Measurements from ENCODE around the gene PHF13. TPM values are rescaled to one million over a fixed set of nuclear protein-coding genes. Genes with fewer than 3 reads are reported as not detected.

Gene PHF13
- total and polyA plus RNA-seq, 2 of the 4 experiments (the other 2 are of a cell fraction) = 7.3 to 9.8 TPM

DNA sequence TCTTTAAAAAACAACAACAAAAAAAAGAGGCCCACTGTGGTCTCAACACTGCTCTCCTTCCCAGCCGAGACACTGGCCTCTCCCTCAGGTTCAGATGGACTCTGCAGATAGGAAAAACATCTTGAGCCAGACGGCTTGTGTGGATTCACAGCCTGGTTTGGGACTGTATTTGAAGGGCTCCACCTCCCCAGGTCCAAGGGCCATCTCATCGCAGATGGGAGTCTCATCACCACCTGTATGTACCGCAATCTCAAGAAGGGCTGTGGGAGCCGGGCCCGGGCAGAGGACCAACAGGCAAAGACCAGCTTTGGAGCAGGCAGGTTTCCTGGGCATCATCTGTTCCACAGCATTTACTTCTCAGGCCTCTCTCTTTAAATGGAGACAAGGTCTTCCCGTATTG lies 23.5 kb upstream of the PHF13 start:
- no peak overlapping the region for H2BK5ac ChIP-seq (ENCODE audit: low read depth, low read length, poor library complexity, severe bottlenecking)
- no peak overlapping the region for H4K5ac ChIP-seq (ENCODE audit: low read depth, low read length)
- no peaks in the 10 kb centered on the region for H3K4me1 ChIP-seq (ENCODE audit: control insufficient read depth, insufficient read depth, low read length)
- no peak overlapping the region for H2BK20ac ChIP-seq (ENCODE audit: low read depth, low read length)
- H3K36me3 ChIP-seq (ENCODE audit: control insufficient read depth, insufficient read depth, low read length) = peaks cover 73% of the 10 kb centered on the region
- dilution Hi-C loops (cut with HindIII; ENCODE audit: low sequenced_read_pairs, unreplicated experiment) = no loop called here
- H2AFZ ChIP-seq (replicated peaks; ENCODE audit: low read length, poor library complexity) = no peak overlapping the region
- TF ChIP-seq, protein P1, sequence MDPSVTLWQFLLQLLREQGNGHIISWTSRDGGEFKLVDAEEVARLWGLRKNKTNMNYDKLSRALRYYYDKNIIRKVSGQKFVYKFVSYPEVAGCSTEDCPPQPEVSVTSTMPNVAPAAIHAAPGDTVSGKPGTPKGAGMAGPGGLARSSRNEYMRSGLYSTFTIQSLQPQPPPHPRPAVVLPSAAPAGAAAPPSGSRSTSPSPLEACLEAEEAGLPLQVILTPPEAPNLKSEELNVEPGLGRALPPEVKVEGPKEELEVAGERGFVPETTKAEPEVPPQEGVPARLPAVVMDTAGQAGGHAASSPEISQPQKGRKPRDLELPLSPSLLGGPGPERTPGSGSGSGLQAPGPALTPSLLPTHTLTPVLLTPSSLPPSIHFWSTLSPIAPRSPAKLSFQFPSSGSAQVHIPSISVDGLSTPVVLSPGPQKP (IDR thresholded peaks at IDR 0.05; ENCODE audit: borderline replicate concordance, low read depth, low read length) = no peak
- TF ChIP-seq RCOR1 (IDR thresholded peaks at IDR 0.05; ENCODE audit: insufficient replicate concordance, low read length) (no peak), BHLHE40 (IDR thresholded peaks at IDR 0.05; ENCODE audit: low read depth, low read length) (no peak), MAZ (IDR thresholded peaks at IDR 0.05; ENCODE audit: borderline replicate concordance, low read depth, low read length) (no peak), RFX5 (IDR thresholded peaks at IDR 0.05; ENCODE audit: low read depth, low read length) (no peak), MXI1 (IDR thresholded peaks at IDR 0.05; ENCODE audit: borderline replicate concordance, low read depth, low read length) (no peak), FOS (IDR thresholded peaks at IDR 0.05; ENCODE audit: low read depth, low read length) (no peak), NFE2L2 (IDR thresholded peaks at IDR 0.05; ENCODE audit: low read depth, low read length) (no peak), CEBPB (IDR thresholded peaks at IDR 0.05; ENCODE audit: low read depth, low read length) (no peak), RAD21 (IDR thresholded peaks at IDR 0.05; ENCODE audit: low read length) (no peak), MAFK (IDR thresholded peaks at IDR 0.05; ENCODE audit: low read depth, low read length) (no peak), CHD1 (IDR thresholded peaks at IDR 0.05; ENCODE audit: low read depth, low read length) (no peak), SMC3 (IDR thresholded peaks at IDR 0.05; ENCODE audit: low read depth, low read length) (no peak), POLR2A (IDR thresholded peaks at IDR 0.05; ENCODE audit: low read depth, low read length) (no peak)
- TF ChIP-seq, protein P2, sequence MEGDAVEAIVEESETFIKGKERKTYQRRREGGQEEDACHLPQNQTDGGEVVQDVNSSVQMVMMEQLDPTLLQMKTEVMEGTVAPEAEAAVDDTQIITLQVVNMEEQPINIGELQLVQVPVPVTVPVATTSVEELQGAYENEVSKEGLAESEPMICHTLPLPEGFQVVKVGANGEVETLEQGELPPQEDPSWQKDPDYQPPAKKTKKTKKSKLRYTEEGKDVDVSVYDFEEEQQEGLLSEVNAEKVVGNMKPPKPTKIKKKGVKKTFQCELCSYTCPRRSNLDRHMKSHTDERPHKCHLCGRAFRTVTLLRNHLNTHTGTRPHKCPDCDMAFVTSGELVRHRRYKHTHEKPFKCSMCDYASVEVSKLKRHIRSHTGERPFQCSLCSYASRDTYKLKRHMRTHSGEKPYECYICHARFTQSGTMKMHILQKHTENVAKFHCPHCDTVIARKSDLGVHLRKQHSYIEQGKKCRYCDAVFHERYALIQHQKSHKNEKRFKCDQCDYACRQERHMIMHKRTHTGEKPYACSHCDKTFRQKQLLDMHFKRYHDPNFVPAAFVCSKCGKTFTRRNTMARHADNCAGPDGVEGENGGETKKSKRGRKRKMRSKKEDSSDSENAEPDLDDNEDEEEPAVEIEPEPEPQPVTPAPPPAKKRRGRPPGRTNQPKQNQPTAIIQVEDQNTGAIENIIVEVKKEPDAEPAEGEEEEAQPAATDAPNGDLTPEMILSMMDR (conservative IDR thresholded peaks at IDR 0.05; ENCODE audit: low read depth, low read length) = no peak
- TF ChIP-seq, protein P3, sequence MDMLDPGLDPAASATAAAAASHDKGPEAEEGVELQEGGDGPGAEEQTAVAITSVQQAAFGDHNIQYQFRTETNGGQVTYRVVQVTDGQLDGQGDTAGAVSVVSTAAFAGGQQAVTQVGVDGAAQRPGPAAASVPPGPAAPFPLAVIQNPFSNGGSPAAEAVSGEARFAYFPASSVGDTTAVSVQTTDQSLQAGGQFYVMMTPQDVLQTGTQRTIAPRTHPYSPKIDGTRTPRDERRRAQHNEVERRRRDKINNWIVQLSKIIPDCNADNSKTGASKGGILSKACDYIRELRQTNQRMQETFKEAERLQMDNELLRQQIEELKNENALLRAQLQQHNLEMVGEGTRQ (IDR thresholded peaks at IDR 0.05; ENCODE audit: low read depth, low read length) = no peak
- ChIA-PET CTCF (no interaction called here), POLR2A (ENCODE audit: unreplicated experiment) (no interaction called here)
- H3K4ac ChIP-seq (ENCODE audit: low read depth, low read length) = no peak overlapping the region
- H3K18ac ChIP-seq (ENCODE audit: low read depth, low read length) = no peak overlapping the region
- no peak overlapping the region for H3K23ac ChIP-seq (ENCODE audit: low read depth, low read length)
- DNase-seq = no peak
- no peak overlapping the region for H2BK120ac ChIP-seq (ENCODE audit: low read depth, low read length)
- peaks cover 5 to 59% of the 10 kb centered on the region in 2 experiments; a peak in 3 of 4 replicates for H3K79me1 ChIP-seq (ENCODE audit: low read depth in 1 of 2, low read length in 2 of 2)
- no peak overlapping the region for H3K14ac ChIP-seq (replicated peaks; ENCODE audit: low read depth, low read length)
- no peak overlapping the region for H2AK5ac ChIP-seq (ENCODE audit: low read depth, low read length)
- H2AK9ac ChIP-seq (replicated peaks; ENCODE audit: low read depth, low read length, poor library complexity) = peak overlapping the region; percentile 57
- in situ Hi-C loops (cut with MboI; ENCODE audit: low sequenced_read_pairs) = no loop called here
- no peak overlapping the region for H3K4me2 ChIP-seq (ENCODE audit: low read depth, low read length)
- no peaks in the 10 kb centered on the region for H3K9me3 ChIP-seq (ENCODE audit: control insufficient read depth, insufficient read depth, low read length)
- H4K91ac ChIP-seq (ENCODE audit: insufficient read depth, low read depth, low read length) = no peak overlapping the region
- intact Hi-C loops (cut with micrococcal nuclease) = no loop called here
- no peaks in the 10 kb centered on the region for H3K27me3 ChIP-seq (ENCODE audit: control insufficient read depth, insufficient read depth, low read length)
- no peak overlapping the region for H4K8ac ChIP-seq (ENCODE audit: low read depth in 2 of 2, low read length in 2 of 2)
- no peak for ATAC-seq (ENCODE audit: low read depth)
- H3K56ac ChIP-seq (ENCODE audit: extremely low read depth, insufficient read depth, low read length) = no peak overlapping the region
- H3K27ac ChIP-seq (ENCODE audit: insufficient read depth, low read length) = no peak overlapping the region
- no TSS peak for BruUV-seq (replicated peaks)
- peaks cover 64% of the 10 kb centered on the region for H4K20me1 ChIP-seq (ENCODE audit: insufficient read depth, low read length)
- no peak overlapping the region for H3K9ac ChIP-seq (ENCODE audit: low read depth, low read length)
- H2BK15ac ChIP-seq (ENCODE audit: low read depth, low read length) = no peak overlapping the region
- H3K4me3 ChIP-seq (ENCODE audit: insufficient read depth, low read depth, low read length) = no peak overlapping the region
- 98% methylated on average over 6 of the region's 7 CpGs; no CpG with 5 or more reads in 1 of the 2 experiments for WGBS, 2 experiments (ENCODE audit: extremely low coverage in 2 of 2, insufficient read length in 1 of 2)
- no peaks in the 10 kb centered on the region for H3K9me1 ChIP-seq (ENCODE audit: insufficient read depth, low read length)
